RWPE2 (cell line): ENCODE data around the gene TRAPPC2L.

Experiments
- ATAC-seq: fragments of 200-7000 bp; cut with Tn5 transposase; 3 replicates; pipeline ENCODE4 v1.9.1; 2021; ENCODE audit warnings: low read depth
- DNase-seq: peaks from one replicate; pipeline ENCODE4 v3.0.0-alpha.2; 2020; ENCODE audit warnings: low spot score
- H3K27ac ChIP-seq: fragments of 450-650 bp; 2 replicates; pipeline ENCODE4 v1.5.1; 2017; ENCODE audit warnings: mild to moderate bottlenecking; ENCODE audit not compliant: poor library complexity, severe bottlenecking
- H3K27me3 ChIP-seq: fragments of 250-450 bp; sonication (Bioruptor Pico); 2 replicates; pipeline ENCODE4 v1.5.1; 2021; ENCODE audit warnings: mild to moderate bottlenecking, moderate library complexity; ENCODE audit not compliant: insufficient read depth, poor library complexity, severe bottlenecking
- H3K36me3 ChIP-seq: fragments of 250-450 bp; sonication (Bioruptor Pico); 2 replicates; pipeline ENCODE4 v1.5.1; 2020; ENCODE audit warnings: low read depth, mild to moderate bottlenecking, moderate library complexity
- H3K4me1 ChIP-seq: fragments of 250-450 bp; sonication (Bioruptor Pico); 2 replicates; pipeline ENCODE4 v1.5.1; 2021; ENCODE audit warnings: mild to moderate bottlenecking, moderate library complexity; ENCODE audit not compliant: insufficient read depth, poor library complexity, severe bottlenecking
- H3K4me3 ChIP-seq: fragments of 250-450 bp; sonication (Bioruptor Pico); 2 replicates; pipeline ENCODE4 v1.5.1; 2021; ENCODE audit warnings: mild to moderate bottlenecking, moderate library complexity; ENCODE audit not compliant: severe bottlenecking
- H3K9me3 ChIP-seq: fragments of 250-450 bp; sonication (Bioruptor Pico); 2 replicates; pipeline ENCODE4 v1.5.1; 2021; ENCODE audit warnings: mild to moderate bottlenecking, moderate library complexity; ENCODE audit not compliant: severe bottlenecking
- TF ChIP-seq, protein P1 (sequence below): fragments of 450-650 bp; IDR thresholded peaks from one replicate; pipeline ENCODE4 v1.5.1; 2017; ENCODE audit warnings: mild to moderate bottlenecking, moderate library complexity; ENCODE audit not compliant: poor library complexity, severe bottlenecking

TRAPPC2L gene

DNA sequence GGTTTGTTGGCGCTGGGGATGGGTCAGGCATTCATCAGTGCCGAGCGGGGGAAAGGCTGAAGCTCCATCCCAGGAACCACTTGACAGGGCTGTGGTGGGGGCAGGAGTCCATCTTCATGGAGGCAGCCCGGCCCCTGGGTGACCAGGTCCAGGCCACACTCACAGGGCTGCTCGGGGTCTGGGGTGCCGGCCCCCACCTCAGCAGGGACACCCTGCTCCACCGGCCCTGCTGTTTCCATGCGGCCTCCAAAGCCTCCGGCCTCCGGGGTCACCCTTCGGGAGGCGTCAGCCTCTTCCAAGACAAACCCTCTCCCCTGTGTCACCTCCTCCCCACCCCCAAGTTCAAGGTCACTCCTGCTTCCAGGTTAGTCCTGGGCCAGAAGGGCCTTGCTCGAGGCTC lies 22.3 kb upstream of the TRAPPC2L start:
- DNase-seq (no peak), ATAC-seq (no peak)
- Histone ChIP-seq H3K4me1 (peaks cover 6% of the 10 kb centered on the region), H3K36me3 (peaks cover 3% of the 10 kb centered on the region; the same call in 1 of the 2 replicates), H3K27me3 (no peaks in the 10 kb centered on the region), H3K27ac (no peak overlapping the region), H3K9me3 (no peaks in the 10 kb centered on the region), H3K4me3 (no peak overlapping the region)
- TF ChIP-seq, protein P1, sequence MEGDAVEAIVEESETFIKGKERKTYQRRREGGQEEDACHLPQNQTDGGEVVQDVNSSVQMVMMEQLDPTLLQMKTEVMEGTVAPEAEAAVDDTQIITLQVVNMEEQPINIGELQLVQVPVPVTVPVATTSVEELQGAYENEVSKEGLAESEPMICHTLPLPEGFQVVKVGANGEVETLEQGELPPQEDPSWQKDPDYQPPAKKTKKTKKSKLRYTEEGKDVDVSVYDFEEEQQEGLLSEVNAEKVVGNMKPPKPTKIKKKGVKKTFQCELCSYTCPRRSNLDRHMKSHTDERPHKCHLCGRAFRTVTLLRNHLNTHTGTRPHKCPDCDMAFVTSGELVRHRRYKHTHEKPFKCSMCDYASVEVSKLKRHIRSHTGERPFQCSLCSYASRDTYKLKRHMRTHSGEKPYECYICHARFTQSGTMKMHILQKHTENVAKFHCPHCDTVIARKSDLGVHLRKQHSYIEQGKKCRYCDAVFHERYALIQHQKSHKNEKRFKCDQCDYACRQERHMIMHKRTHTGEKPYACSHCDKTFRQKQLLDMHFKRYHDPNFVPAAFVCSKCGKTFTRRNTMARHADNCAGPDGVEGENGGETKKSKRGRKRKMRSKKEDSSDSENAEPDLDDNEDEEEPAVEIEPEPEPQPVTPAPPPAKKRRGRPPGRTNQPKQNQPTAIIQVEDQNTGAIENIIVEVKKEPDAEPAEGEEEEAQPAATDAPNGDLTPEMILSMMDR = no peak

DNA sequence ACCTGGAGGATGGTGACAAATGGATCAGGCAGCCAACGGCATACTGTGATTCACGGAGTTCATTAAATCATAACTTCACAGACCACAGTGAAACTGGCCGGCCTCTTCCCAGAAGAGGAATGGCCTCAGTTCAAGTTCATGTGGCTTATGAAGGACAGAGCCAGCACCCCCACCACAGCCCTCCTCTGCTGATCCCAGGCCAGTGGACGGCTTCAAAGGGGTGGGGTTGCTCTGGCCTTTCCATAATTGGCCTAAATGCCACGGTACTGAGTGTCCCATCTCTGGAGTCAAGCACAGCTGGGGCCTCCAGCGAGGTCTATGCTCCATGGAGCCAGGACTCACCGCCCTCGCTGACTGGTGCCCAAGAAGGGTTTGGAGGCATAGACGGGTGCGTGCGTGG lies 21.5 kb upstream of the TRAPPC2L start:
- no peak overlapping the region for H3K4me3 ChIP-seq
- DNase-seq (no peak), ATAC-seq (no peak)
- peaks cover 7% of the 10 kb centered on the region; the same call in 1 of the 2 replicates for H3K36me3 ChIP-seq
- H3K27ac ChIP-seq = no peak overlapping the region
- H3K9me3 ChIP-seq = no peaks in the 10 kb centered on the region
- TF ChIP-seq, protein P1 = no peak
- peaks cover 6% of the 10 kb centered on the region for H3K4me1 ChIP-seq
- H3K27me3 ChIP-seq = no peaks in the 10 kb centered on the region

DNA sequence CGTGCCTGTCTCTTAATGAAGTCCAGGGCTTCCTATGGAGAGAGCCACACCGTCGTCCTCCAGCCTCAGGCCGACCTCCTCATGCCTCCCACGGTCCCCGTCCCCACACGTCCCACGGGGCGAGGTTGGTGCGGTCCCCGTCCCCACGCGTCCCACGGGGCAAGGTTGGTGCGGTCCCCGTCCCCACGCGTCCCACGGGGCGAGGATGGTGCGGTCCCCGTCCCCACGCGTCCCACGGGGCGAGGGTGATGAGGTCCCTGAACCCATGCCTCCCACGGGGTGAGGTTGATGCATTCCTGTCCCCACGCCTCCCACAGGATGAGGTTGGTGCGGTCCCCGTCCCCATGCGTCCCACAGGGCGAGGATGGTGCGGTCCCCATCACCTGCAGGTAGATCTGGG lies 21.1 kb upstream of the TRAPPC2L start:
- Histone ChIP-seq H3K27ac (no peak overlapping the region), H3K9me3 (no peaks in the 10 kb centered on the region), H3K4me1 (peaks cover 6% of the 10 kb centered on the region), H3K36me3 (peaks cover 7% of the 10 kb centered on the region; the same call in 1 of the 2 replicates), H3K4me3 (no peak overlapping the region), H3K27me3 (no peaks in the 10 kb centered on the region)
- DNase-seq (no peak), ATAC-seq (no peak)
- TF ChIP-seq, protein P1 = no peak

DNA sequence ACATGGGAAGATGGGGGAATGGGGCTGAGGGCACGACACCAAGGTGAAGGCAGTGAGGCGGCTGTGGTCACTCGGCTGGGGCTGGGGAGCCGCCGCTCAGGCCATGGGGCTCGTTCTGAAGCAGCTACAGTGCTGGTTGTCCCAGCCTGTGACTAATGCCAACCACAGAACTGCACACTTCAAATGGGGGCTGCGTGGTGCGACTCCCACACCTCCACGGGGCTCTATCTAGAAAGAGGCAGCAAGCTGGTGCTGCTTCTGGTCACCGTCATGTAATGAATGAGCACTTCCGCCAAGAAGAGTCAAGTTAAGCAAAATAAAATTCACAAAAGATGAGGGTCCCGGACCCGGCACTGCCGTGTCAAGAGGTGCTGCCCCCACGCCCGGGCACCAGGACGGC lies 20.1 kb upstream of the TRAPPC2L start:
- no peak for ATAC-seq
- TF ChIP-seq, protein P1 = no peak
- Histone ChIP-seq H3K36me3 (peaks cover 7% of the 10 kb centered on the region; the same call in 1 of the 2 replicates), H3K4me1 (peaks cover 6% of the 10 kb centered on the region), H3K27me3 (no peaks in the 10 kb centered on the region), H3K27ac (no peak overlapping the region), H3K9me3 (no peaks in the 10 kb centered on the region), H3K4me3 (no peak overlapping the region)
- DNase-seq = no peak

- ATAC-seq (no peak), DNase-seq (no peak)
- H3K27me3 ChIP-seq = no peaks in the 10 kb centered on the region
- no peaks in the 10 kb centered on the region for H3K4me1 ChIP-seq
- H3K4me3 ChIP-seq = no peak overlapping the region
- H3K27ac ChIP-seq = no peak overlapping the region
- peaks cover 7% of the 10 kb centered on the region; the same call in 1 of the 2 replicates for H3K36me3 ChIP-seq
- TF ChIP-seq, protein P1 = no peak
- H3K9me3 ChIP-seq = no peaks in the 10 kb centered on the region
Observed at GRCh38 chr16:88837806-88838205, 19.1 kb upstream of the TRAPPC2L start.
